AG08395 (cell line): Measurements from ENCODE around the gene SNAI3.
A peak's percentile ranks its signal among the peaks of the same experiment; 100 is the strongest.

ENCODE experiments used
- DNase-seq: peaks from one replicate; pipeline ENCODE4 v3.0.0; 2012; ENCODE audit warnings: mixed read lengths, low spot score

SNAI3 gene

DNA sequence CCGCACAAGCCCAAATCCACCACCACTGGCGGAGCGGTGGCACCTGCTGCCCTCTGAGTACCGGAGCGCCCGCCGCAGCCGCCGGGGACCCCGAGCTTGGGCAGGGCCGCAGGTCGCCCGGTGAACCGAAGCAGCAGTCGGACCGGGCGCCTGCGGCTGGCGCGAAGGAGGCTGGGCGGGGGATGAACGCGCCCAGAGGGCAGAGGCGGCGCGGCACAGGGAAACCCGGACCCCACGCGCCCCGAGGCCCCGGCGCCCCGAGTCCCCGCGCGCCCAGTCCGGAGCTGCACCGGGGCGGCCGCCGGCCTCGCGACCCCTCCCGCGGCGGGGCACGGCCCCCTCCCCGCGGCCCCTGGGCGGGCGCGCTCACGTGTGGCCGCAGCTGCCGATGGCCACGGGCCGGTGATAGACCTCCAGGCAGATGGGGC, 19.5 kb upstream of the SNAI3 start:
- DNase-seq, result no peak

DNA sequence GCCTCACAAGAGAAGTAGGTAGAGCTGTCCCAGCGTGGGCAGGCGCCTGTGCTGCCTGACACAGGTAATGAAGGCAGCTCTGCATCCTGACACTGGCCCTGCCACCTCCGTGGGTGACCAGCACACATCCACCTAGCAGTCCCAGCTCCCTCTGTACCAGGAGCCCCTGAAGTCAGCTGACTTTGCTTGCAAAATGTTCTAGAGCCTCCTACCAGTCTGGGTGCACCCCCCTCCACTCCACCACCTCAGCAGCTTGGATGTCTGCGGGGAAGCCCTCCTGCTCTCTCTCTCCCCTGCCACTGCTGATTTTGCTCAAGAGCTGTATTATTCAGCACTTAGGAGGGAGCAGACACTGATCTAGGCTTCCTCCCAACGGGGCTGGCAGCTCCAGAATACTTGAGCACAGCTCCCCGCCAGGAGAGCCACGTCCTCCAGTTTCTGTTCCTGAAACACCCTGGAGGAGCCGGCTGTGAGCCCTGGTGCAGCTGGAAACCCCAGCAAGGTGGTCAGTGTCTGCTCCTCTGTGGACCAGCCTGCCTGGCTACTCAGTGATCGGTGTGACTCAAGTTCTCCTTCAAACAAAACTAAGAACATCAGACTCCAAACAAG, 18.9 kb upstream of the SNAI3 start:
- DNase-seq, result peak; percentile 38

DNA sequence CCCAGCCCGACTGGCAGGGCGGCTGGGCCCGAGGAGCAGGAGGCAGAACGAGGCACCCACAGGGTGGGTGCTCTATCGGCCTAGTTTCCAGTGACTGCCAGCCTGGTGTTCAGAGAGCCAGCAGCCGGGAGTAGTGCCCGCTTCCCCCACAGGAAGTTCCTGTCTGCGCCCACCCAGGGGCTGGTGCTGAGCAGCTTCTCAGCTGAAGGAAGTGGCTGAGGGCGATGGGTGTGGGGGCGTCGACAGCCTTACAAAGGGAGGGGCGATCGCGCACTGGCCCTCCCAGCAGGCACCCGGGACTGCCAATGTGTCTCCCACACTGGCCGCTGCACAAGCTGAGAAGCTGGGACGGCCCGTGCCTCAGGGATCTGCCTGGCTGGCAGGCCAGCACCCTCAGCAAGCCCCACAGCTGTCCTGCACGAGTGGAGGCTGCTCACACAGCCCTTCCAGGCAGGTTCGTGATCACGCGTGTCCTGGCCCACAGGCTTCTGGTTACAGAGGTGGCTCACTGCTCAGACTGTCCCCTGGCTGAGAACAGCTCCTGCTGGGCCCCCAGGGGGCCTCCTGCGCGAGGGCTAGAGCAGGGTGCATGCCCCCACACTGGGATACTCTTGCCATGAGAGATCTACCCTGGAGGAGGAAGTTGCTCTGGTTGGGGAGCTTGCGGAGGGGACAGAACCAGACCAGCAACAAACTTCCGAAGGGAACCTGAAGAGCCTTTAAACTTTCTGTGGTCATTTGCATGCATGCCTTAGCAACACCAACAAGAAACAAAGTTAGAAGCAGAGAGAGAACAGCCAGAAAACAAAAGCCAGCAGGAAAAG, 17.4 kb upstream of the SNAI3 start:
- no peak for DNase-seq

DNA sequence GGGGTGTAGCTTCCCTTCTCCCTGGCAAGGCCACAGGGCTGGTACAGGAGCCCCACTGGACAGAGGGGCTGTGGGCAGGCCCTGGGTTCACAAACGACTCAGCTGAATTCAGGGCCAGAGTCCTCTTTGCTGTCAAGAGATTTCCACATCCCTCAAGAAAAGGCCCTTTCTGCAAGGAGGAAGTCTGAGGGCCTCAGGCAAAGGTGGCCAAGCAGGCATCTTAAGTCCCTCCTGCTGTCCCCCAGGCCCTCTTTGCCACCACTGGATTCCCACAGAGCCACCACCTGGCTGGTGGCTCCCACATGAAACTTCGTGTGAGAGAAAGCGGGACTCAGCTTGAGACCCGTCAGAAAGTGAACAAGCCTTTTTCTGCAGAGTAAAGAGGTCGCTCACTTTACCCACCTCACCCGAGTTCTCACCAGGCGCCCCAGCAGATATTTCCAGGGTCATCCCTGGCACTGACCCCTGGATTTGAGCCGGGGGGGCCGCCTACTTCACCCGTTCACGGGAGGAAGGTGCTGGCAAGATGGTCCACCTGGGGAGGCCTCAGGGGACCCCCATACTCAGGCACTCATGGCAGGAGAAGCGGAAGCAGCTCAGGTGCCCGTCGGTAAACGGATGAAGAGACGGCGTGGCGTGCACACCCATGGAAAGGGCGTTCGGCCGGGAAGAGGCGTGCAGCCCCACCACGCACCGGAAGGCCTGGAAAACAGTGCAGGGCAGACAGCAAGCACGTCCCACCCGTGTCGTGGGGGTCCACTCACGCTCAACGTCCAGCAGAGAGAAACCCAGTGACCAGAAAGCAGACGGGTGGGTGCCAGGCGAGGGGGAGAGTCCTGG, 16.3 kb upstream of the SNAI3 start:
- no peak for DNase-seq

DNA sequence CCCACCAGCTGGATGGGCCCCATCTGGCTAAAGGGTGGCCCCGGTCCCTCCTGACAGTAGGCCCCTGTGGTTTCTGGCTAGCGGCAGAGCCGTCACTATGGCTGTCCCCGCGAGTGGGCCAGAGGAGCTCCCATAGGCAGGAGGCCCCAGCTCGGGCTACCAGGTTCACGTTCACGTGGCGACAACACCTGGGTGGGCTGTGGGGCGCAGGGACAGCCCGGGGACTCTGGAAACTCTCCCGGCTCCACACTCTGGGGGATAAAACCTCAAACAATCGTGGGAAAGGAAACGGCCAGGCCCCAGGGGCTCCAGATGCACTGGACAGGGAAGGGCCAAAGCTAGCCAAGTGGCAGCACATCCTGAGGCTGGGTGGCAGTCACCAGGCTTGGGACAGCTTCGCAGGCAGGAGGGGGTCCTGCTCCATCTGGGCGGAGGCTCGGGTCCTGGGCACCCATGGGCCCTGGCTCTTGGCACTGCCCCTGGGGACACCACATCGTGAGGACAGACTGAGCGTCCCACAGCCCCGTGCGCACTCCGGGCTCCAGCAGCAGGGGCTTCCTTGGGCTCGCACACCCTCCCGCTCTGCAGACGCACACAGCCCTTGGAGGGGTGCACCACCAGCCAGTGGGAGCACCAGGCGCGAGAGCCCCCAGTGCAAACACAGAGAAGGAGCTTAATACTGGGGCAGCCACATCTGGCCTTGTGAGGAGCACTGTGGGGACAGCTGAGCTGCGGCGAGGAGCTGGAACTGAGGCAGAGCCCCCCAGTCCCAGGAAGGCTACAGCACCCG, 15.5 kb upstream of the SNAI3 start:
- DNase-seq, result no peak

DNA sequence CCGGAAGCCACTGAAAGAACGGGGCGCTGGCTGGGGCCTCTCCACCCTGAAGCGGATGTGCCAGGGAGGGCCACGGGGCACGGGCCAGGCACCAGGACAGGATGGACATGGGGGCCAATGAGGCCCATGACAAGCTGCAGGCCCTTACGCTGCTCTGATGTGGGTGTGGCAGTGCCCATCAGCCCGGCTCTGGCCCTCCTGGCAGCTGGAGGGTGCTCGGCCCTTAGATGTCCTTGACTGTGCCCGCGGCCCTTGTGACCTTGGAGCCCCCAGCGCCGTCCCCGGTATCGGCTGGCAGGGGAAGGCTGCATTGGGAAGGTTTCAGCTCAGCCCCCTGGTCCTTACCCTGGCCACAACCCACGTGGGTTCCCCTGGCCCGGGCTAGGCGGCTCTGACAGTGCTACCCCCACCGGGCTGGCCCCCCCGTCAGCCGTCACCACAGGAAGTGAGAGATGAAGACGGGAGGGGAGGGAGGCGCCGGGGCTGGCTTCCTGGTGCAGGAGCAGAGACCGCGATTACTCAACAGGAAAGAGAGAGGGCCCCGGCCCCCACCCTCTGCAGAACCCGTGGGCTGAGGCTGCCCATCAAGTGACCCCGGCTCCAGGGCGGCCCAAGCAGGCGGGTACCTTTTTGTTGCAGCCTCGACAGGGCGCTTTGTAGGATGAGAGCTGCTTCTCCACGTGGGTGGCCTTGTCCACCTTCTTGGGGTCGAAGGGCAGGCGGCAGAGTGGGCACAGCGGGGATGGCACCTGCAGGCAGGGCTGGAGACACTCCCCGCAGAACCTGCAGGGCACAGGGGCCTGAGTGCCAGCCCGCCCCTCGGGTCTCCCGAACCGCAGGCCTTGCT, 14.6 kb upstream of the SNAI3 start:
- peak; percentile 52 for DNase-seq

DNA sequence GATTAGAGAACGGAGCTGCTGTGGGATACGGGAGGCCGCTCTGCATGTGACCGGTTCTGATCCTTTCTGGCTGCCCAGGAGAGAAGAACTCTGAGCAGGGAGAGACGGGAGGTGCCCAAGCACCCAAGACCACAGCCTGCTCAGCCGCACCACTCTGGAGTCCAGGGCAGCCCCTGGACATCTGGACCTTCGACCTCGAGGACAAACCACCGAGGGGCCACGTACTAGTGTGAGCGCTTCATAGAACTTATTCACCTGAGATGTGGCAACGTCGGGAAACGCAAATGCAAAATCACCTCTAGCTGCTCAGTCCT, 14.0 kb upstream of the SNAI3 start:
- no peak for DNase-seq

DNA sequence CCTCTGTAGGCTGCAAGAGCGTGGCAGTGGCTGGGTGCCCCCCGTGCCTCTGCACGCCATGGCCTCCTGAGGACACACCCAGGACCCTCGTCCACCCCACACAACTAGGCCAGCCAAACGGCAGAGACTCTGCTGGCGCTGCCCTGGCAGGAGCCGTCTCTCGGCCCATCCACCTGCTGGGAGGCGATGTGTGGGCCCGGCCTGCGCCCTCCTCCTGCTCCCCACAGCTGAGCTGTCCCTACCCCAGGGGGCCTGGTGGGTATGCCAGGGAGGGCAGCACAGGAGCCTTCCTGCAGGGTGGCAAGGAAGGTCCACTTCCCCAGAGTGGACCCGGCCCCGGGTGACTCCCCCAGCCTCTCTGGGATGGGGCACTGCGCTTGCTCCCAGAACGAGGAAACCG, 12.9 kb upstream of the SNAI3 start:
- DNase-seq, result no peak

DNA sequence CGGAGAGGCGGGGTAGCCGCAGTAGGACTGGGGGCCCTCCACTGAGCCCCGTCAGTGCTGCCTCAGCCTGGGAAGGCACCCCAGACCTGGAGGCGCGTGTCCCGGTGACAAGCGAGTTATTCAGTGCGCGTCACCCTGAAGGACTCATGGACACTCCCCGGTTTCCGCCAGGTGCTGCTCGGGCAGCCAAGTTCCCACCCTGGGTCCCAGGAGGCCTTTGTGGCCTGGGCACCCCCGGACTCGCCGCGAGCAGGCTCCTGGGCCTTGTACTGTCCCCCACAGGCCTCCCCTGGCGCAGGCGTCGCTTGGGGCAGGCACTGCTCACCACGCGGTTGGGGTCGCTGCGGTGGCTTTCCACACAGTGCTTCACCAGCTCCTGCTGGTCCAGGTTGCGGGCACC, 12.3 kb upstream of the SNAI3 start:
- DNase-seq, result no peak

DNA sequence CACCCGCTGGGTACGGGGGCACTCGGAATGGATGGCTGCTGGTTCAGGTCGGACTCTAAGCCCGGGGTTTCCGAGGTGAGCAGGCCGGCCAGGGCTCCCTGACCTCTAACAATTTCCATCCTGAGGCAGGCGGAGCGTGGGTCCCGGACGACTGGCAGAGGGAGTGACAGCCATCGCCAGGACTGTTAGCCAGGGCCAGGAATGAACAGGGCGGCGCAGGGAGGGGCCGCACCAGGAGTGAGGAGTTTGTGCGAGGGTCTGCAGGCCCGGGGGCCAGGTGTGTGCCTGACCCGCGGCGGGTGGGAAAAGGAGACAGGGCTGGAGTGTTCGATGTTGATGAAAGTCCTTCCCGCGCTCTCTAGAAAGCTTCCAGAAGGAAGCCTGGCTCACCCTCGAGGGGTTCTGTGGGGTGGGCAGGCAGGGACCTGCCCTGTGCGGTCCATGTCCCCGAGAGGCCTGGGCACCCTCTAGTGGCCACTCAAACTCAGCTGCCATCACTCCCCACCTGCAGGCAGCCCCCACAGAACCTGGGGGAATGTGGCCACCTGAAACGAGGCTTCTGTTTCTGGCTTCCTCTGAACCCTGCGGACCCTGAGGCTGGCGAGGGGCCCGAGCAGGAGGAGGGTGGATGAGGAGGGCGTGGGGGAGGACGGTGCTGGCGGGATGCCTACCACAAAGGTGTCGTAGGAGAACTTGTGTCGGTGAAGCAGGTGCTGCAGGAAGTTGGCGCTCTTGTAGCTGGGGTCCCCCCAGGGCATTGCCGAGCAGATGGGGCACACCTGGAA, 11.7 kb upstream of the SNAI3 start:
- DNase-seq, result no peak

DNA sequence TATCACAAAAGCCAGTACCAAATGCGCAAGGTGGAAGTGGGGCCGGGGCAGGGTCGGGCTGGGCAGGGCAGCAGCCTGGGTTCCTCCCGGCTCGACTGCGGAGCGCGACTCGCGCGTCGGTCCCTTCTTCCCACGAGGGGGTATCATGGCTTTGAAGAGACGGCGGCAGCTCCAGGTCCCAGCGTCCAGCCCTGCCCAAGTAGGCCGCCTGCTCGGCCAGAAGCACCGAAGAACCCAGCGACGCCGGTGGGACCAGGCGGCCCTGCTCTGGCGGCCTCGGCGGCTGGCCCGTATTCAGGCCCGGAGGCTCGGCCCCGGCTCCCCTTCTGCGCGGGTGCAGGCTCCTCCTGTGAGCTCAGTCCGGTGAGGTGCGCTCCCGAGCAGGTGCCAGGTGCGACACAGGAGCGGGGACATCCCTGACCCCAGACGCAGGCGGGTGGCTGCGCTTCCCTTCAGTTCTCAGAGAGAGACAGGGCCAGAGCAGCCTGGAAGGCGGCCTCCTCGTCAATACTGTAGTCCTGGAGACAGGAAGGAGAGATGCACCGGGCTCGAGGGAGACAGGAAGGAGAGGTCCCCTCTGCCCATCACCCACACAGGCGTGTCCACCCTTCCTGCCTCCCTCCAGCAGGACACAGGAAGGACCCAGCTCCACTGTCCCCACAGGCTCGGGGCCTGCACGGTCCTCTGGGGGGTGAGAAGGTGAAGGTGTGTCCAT, 11.0 kb upstream of the SNAI3 start:
- DNase-seq, result no peak

DNA sequence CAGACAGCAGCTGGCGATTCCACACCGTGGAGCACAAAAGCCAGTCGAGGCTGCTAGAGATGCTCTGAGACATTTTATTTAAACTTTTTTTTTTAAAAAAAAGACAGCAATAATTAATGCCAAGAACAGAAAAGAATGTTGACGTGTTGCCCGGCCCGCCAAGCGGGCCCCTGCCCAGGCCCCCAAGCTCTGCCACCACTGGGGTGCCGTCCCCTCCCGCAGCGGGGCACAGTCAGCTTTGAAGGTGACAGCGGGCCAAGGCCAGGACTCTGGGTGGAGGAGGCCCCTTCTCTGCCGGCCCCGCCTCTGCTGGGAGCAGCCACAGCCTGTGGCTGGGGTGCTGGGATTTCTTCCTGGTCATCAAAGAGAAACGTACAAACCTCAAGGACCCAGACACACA, 10.1 kb upstream of the SNAI3 start:
- DNase-seq, result no peak

DNA sequence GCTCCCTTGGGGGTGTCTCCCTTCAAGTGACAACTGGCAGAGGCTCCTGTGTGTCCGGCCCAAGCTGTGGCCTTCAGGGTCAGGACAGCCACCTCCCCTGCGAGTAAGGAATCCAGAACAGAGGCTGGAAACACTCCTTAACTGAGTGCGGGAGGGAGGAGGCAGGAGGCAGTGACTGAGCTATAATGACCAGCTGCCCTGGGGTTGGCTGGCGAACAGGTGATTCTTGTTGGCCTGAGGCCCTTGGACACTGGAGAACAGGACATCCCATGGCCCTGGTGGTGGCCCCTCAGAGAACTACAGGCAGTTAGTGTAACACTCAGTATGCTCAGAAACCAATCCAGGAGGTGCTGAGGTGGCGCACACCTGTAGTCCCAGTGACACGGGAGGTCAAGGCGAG, 9.4 kb upstream of the SNAI3 start:
- no peak for DNase-seq

DNA sequence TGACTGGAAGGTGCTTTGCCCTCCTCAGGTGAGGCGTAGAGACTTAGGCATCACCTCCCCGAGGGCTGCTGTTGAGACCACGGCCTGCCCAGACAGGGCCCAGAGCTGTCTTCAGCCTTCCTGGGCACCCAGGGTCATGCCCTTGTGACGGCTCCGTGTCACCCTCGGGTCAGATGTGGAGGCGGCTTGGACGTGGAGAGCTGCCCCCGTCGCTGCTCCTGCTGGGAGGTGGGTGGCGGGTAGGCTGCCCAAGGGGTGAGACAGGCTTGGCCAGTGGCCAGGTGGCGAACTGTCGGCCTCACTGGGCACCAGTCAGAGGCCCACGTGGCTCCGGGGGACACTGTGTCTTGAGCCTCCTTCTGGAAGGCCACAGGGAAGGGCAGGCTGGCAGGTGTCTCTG, 8.9 kb upstream of the SNAI3 start:
- DNase-seq, result no peak

DNA sequence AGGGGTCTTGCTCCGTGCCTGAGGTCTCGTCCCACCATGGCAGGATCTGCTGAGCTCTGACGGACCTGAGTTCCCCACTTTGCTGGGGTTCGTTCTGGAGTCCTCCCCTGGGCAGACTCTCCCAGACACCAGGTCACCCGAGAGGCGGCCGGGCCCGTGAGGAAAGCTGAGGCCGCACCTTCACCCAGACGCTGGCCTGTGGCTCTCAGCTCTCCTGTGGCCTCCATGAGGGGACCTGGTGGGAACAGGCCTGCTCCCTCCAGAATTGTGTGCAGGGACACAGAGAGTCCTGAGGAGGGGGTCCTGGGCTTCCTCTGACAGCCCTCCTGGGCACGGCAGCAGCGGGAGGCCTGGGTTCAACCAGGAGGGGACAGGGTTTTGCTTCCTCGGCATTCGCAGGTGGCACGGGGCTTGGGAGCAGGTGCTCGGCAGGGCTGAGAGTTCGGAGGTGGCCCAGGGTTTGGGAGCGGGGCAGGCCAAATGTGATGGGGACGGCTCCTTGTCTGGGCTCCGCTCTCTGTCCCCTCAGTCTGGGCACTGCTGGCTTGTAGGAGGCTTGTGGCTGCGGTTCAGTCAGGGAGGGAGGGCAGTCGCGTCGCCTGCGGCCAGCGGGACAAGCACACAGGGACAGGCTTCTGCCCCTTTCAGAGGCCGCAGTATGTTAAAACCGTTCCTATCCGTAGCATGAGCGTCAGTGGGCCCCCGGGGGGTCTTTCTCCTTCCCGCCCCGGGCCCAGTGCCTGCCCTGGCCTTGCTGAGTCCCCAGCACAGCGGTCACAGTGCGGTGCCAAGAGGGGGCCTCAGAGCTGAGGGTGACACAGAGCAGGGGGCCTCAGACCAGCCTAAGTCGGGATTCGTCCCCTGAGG, 8.1 kb upstream of the SNAI3 start:
- DNase-seq, result no peak

DNA sequence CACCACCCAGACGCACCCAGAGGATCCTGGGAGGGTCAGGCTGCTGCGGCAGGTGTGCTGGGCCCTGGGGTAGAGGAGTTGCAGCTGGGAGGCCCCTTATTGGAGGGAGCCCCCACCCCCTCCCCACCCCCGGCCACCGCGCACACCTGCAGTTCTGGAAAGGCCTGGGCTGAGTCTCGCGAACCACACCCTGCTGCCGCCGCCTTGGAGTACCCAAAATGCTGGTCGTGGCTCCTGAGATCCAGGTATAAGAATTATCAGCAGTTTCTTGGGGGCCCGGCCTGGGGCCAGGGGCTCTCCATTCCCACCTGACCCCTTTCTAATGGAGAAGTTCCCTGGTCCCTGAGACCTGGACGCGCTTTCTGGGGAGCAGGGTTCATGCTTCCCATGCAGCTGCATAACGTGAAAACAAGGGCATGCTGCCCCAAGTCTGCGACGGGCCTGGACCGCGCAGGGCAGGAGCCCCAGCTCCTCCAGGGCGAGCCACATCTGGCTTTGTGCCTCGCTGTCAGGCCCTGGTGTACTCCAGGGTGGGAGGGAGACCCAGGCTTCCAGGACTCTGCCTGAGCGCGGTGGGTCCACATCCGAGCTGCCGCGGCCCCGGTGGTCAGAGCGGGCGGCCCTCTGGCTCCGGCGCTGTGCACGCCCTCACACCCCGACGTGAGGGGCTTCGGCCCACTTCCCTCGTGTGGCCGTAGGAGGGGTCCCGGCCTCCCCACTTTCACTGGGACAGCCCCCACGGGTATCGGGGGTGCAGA, 7.3 kb upstream of the SNAI3 start:
- no peak for DNase-seq

DNA sequence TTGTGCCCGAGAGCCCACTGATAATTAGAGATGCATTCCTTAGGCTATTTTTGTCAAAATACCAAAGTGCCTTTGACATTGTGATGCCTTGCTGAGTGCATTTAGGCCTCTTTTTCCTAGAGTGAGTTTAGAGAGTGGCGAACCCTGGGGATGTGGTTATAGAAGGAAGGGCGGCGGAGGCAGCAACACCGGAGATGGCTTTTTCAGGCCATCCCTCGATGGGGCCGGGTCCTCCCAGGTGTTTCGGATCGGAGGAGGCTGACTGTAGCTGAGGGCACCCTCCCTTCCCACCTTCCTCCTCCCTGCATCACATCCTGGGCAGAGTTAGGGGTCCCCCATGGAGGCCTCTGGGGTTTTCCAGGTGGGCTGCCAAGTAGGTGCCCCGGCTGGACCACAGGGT, 6.6 kb upstream of the SNAI3 start:
- no peak for DNase-seq

DNA sequence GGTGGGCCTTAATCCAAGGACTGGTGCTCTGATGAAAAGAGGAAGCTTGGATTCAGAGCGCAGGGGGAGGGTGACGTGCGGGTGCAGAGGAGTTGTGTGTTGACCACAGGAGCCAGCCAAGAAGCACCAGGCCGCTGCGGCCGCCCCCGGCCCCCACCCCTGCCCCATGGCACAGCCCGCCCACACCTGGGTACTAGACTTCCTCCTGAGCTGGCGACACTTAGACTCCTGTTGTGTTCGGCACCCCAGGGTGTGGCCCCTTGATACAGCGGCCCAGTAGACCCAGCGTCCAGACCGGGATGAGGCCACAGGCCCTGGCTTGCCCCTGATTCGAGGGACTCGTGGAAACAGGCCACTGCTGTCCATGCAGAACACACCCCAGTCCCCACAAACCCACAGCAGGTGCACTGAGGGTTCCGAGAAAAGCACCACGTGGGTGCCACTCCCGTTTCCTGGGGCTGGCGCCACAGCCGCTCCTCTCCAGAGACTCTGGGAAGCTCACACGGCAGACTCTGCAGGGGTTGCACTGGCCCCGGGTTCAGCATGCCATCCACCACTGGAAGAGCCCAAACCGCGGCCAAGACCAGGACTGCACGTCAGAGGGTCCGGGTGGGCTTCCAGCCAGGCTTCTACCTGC, 5.7 kb upstream of the SNAI3 start:
- DNase-seq, result no peak
